SH-SY5Y (cell line): ENCODE measurements around the gene CDC7.

ENCODE experiments used
- GATA2 ChIP-seq: IDR thresholded peaks from 2 replicates; pipeline ENCODE4 v1.6.1; 2011; ENCODE audit warnings: mild to moderate bottlenecking, low read depth, low read length
- GATA3 ChIP-seq: IDR thresholded peaks from 2 replicates; pipeline ENCODE4 v1.6.1; 2011; ENCODE audit warnings: low read depth, mild to moderate bottlenecking, low read length, moderate library complexity

DNA sequence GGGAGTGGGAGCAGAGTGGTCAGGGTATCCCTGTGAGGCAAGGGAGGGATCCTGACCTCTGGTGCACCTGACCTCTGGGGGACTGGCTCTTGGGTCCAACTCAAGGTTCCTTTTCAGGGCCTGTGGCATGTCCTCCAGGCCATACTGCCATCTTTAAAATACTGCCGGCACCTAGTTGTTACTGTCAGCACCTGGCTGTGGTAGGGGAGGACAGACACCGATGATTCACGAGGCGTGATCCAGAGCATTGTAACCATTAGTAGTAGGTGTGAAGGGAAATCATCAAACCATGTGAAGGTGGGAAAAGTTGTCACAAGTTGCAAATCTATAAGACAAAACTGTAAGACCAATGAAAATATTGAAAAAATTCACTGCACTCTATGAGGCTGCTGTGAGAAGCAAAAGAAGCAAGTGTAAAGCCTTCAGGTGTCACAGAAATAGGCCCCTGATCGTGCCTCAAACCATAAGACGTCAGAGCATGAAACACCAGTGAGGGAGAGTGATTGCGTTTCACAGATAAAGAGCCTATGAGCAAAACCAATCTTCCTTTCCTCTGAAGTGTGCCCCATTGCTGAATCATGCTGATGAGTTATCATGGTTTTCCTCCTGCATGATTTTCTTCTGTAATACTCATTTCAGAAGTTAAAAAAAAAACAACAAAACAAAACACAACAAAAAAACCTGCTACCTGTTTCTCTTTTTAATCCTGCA is 55.3 kb downstream of the CDC7 start:
- no peak for TF ChIP-seq GATA2
- TF ChIP-seq GATA3: no peak
